Stomach (tissue), 4 donors: ENCODE measurements around the gene PDE9A.

Experiments
- CTCF ChIP-seq, 7 experiments: fragments of 450-650 bp in 4 of 7; fragments of 200-600 bp in 3 of 7; sonication (generic) in 3 of 7; IDR thresholded peaks; one replicate each; pipeline ENCODE4 v1.5.1; 2016 to 2019; ENCODE audit warnings: antibody characterized with exemption in 7 of 7, control low read depth in 2 of 7, mild to moderate bottlenecking in 1 of 7
- EP300 ChIP-seq: sonication (generic); formaldehyde crosslinking; IDR thresholded peaks from one replicate; pipeline ENCODE4 v1.6.1; 2017; ENCODE audit warnings: antibody characterized with exemption
- POLR2A ChIP-seq, 4 donors: fragments of 450-650 bp; IDR thresholded peaks; one replicate each; pipeline ENCODE4 v1.6.1; 2016; ENCODE audit warnings: antibody characterized with exemption in 4 of 4, control low read depth in 2 of 4, mild to moderate bottlenecking in 1 of 4, moderate library complexity in 1 of 4
- POLR2AphosphoS5 ChIP-seq, 3 donors: sonication (generic); formaldehyde crosslinking; IDR thresholded peaks; one replicate each; pipeline ENCODE4 v1.6.1; 2016; ENCODE audit warnings: antibody characterized with exemption in 3 of 3

- TF ChIP-seq CTCF (IDR thresholded peaks at IDR 0.05) (no peak), POLR2A (IDR thresholded peaks at IDR 0.05) (no peak), POLR2AphosphoS5 (IDR thresholded peaks at IDR 0.05) (no peak), EP300 (no peak)
These were observed 8.4 kb downstream of the PDE9A start for GRCh38 chr21:42661688-42662429.
